GM23338 (cell line): Measurements from ENCODE around the gene CHMP6. TPM values are rescaled to one million over a fixed set of nuclear protein-coding genes. Genes with fewer than 3 reads are reported as not detected.
A peak's percentile ranks its signal among the peaks of the same experiment; 100 is the strongest.

Experiments
- ATAC-seq: fragments of 200-7000 bp; cut with Tn5 transposase; 3 replicates; pipeline ENCODE4 v1.9.1; 2020
- DNase-seq: peaks from one replicate; pipeline ENCODE4 v3.0.0-alpha.2; 2015; ENCODE audit warnings: low spot score
- H2AFZ ChIP-seq: fragments of 200-600 bp; sonication (generic); 2 replicates; pipeline ENCODE4 v1.8.0; 2016; ENCODE audit warnings: antibody characterized with exemption, mild to moderate bottlenecking, moderate library complexity
- H3F3A ChIP-seq: fragments of 200-600 bp; sonication (generic); replicated peaks from 2 replicates; pipeline ENCODE4 v1.8.0; 2017; ENCODE audit warnings: antibody characterized with exemption, mixed run types, low read depth
- H3K27ac ChIP-seq: fragments of 200-600 bp; sonication (generic); 2 replicates; pipeline ENCODE4 v1.6.1; 2016; ENCODE audit warnings: low read depth
- H3K27me3 ChIP-seq: fragments of 200-600 bp; sonication (generic); 2 replicates; pipeline ENCODE4 v1.8.0; 2016; ENCODE audit warnings: mild to moderate bottlenecking, mixed run types, moderate library complexity; ENCODE audit not compliant: insufficient read depth
- H3K36me3 ChIP-seq: fragments of 200-600 bp; sonication (generic); 2 replicates; pipeline ENCODE4 v1.8.0; 2016; ENCODE audit warnings: mild to moderate bottlenecking; ENCODE audit not compliant: insufficient read depth
- H3K4me1 ChIP-seq: fragments of 200-600 bp; sonication (generic); 2 replicates; pipeline ENCODE4 v1.8.0; 2016; ENCODE audit warnings: mild to moderate bottlenecking, moderate library complexity; ENCODE audit not compliant: insufficient read depth
- H3K4me2 ChIP-seq: fragments of 200-600 bp; sonication (generic); 2 replicates; pipeline ENCODE4 v1.7.1; 2017; ENCODE audit warnings: mixed run types
- H3K4me3 ChIP-seq: fragments of 200-600 bp; sonication (generic); 2 replicates; pipeline ENCODE4 v1.6.1; 2016; ENCODE audit warnings: mixed run types
- H3K79me2 ChIP-seq: fragments of 200-600 bp; sonication (generic); replicated peaks from 2 replicates; pipeline ENCODE4 v1.8.0; 2017; ENCODE audit warnings: mild to moderate bottlenecking; ENCODE audit not compliant: insufficient read depth
- H3K9me2 ChIP-seq: fragments of 200-600 bp; sonication (generic); 2 replicates; pipeline ENCODE4 v1.8.0; 2017; ENCODE audit not compliant: insufficient read depth
- H4K20me1 ChIP-seq: fragments of 200-600 bp; sonication (generic); replicated peaks from 2 replicates; pipeline ENCODE4 v1.8.0; 2017; ENCODE audit warnings: mild to moderate bottlenecking; ENCODE audit not compliant: insufficient read depth
- H3K27ac Mint-ChIP-seq: 2 replicates; pipeline ENCODE4 v1.8.0; 2020; ENCODE audit warnings: inconsistent platforms, mild to moderate bottlenecking, moderate library complexity, mixed read lengths
- H3K27me3 Mint-ChIP-seq: 3 replicates; pipeline ENCODE4 v1.8.0; 2022; ENCODE audit warnings: low read depth, mild to moderate bottlenecking, moderate library complexity, mixed read lengths, inconsistent platforms; ENCODE audit not compliant: insufficient read depth, poor library complexity
- H3K36me3 Mint-ChIP-seq: 3 replicates; pipeline ENCODE4 v1.8.0; 2021; ENCODE audit warnings: low read depth, mild to moderate bottlenecking, inconsistent platforms, moderate library complexity, mixed read lengths
- H3K4me1 Mint-ChIP-seq: 3 replicates; pipeline ENCODE4 v1.8.0; 2020; ENCODE audit warnings: mild to moderate bottlenecking, inconsistent platforms, mixed read lengths
- H3K4me3 Mint-ChIP-seq: 3 replicates; pipeline ENCODE4 v1.8.0; 2021; ENCODE audit warnings: moderate library complexity, mild to moderate bottlenecking, inconsistent platforms, mixed read lengths
- H3K9me3 Mint-ChIP-seq: 3 replicates; pipeline ENCODE4 v1.8.0; 2020; ENCODE audit warnings: moderate library complexity, mild to moderate bottlenecking, inconsistent platforms, mixed read lengths
- EZH2phosphoT487 ChIP-seq: fragments of 200-600 bp; sonication (generic); IDR thresholded peaks from one replicate; pipeline ENCODE4 v1.8.1; 2018; ENCODE audit warnings: antibody characterized with exemption; ENCODE audit not compliant: unreplicated experiment
- ZNF114 ChIP-seq: fragments of 250-450 bp; sonication (Bioruptor Pico); IDR thresholded peaks from 2 replicates; pipeline ENCODE4 v1.5.0; 2020; ENCODE audit warnings: mild to moderate bottlenecking, moderate library complexity
- polyA plus RNA-seq: library from polyadenylated mRNA; unstranded; fragments of >200 nt; fragmentation: Nextera tagmentation; extraction: Ambion mirVana; gene quantifications from 2 replicates; pipeline ENCODE4 v1.2.1, GENCODE V29; 2016
- total RNA-seq: library from RNA; depleted of rRNA; stranded (reverse); fragments of >200 nt; shearing (Covaris generic); gene quantifications from 2 replicates; pipeline ENCODE4 v1.2.3, GENCODE V29; 2014
- TF ChIP-seq, protein P1 (sequence below), 2 experiments: fragments of 200-600 bp in 1 of 2; sonication (generic) in 1 of 2; conservative IDR thresholded peaks; 2 replicates each; pipeline versions ENCODE4 v1.5.1 to v1.6.1; 2016 to 2017; ENCODE audit warnings: antibody characterized with exemption in 2 of 2, low read depth in 2 of 2, mild to moderate bottlenecking in 2 of 2, moderate library complexity in 1 of 2
- TF ChIP-seq, protein P2 (sequence below): IDR thresholded peaks from one replicate; pipeline ENCODE4 v1.6.1; 2018; ENCODE audit warnings: antibody characterized with exemption; ENCODE audit not compliant: unreplicated experiment

CHMP6 gene
- total and polyA plus RNA-seq, 2 experiments from 2014 or later = 12.3 to 14.0 TPM

DNA sequence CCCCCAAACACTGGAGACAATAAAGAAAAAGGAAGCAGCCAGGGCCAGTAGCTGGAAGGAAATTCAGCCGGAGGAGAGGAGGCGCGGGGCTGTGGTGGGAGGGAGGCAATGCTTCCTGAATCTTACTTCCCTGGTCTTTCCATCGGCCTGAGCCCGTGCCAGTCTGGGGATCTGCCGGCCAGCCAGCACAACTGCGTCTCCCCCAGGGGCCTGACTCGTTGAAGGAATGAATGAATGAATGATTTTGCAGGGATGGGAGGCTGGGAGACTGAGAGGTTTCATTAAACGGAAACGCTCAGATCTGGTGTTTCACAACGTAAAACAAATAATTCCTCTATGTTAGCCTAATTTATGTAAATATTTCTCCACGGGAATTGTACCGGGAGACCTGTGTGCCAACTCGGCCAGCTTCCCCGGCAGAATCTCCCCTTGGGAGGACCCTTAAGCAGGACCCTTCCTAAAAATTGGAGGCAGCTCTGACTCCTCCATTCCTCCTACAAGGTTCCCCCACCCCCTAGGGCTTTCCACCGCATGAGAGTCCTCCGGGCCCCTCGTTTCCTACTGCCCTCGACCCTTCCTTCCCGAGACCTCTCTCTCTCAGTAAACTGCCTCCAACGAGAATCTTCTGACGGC is 42.0 kb downstream of the CHMP6 start:
- Histone ChIP-seq H3F3A (no peaks in the 10 kb centered on the region), H3K27me3 (peaks cover 7% of the 10 kb centered on the region; the same call in 1 of the 2 replicates), H3K36me3 (no peaks in the 10 kb centered on the region), H3K4me1 (peaks cover 17% of the 10 kb centered on the region; the same call in 1 of the 2 replicates), H4K20me1 (peaks cover 6% of the 10 kb centered on the region), H2AFZ (peak overlapping the region; percentile 90; the same call in 1 of the 2 replicates), H3K27ac (no peak overlapping the region), H3K4me3 (peak overlapping the region; percentile 84), H3K79me2 (peaks cover 29% of the 10 kb centered on the region), H3K4me2 (peak overlapping the region; percentile 90), H3K9me2 (no peaks in the 10 kb centered on the region)
- peak overlapping the region; percentile 88 for H3K4me3 Mint-ChIP-seq
- TF ChIP-seq, protein P1, sequence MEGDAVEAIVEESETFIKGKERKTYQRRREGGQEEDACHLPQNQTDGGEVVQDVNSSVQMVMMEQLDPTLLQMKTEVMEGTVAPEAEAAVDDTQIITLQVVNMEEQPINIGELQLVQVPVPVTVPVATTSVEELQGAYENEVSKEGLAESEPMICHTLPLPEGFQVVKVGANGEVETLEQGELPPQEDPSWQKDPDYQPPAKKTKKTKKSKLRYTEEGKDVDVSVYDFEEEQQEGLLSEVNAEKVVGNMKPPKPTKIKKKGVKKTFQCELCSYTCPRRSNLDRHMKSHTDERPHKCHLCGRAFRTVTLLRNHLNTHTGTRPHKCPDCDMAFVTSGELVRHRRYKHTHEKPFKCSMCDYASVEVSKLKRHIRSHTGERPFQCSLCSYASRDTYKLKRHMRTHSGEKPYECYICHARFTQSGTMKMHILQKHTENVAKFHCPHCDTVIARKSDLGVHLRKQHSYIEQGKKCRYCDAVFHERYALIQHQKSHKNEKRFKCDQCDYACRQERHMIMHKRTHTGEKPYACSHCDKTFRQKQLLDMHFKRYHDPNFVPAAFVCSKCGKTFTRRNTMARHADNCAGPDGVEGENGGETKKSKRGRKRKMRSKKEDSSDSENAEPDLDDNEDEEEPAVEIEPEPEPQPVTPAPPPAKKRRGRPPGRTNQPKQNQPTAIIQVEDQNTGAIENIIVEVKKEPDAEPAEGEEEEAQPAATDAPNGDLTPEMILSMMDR (conservative IDR thresholded peaks at IDR 0.05; ENCODE audit: low read depth in 2 of 2) = no peak
- TF ChIP-seq, protein P2, sequence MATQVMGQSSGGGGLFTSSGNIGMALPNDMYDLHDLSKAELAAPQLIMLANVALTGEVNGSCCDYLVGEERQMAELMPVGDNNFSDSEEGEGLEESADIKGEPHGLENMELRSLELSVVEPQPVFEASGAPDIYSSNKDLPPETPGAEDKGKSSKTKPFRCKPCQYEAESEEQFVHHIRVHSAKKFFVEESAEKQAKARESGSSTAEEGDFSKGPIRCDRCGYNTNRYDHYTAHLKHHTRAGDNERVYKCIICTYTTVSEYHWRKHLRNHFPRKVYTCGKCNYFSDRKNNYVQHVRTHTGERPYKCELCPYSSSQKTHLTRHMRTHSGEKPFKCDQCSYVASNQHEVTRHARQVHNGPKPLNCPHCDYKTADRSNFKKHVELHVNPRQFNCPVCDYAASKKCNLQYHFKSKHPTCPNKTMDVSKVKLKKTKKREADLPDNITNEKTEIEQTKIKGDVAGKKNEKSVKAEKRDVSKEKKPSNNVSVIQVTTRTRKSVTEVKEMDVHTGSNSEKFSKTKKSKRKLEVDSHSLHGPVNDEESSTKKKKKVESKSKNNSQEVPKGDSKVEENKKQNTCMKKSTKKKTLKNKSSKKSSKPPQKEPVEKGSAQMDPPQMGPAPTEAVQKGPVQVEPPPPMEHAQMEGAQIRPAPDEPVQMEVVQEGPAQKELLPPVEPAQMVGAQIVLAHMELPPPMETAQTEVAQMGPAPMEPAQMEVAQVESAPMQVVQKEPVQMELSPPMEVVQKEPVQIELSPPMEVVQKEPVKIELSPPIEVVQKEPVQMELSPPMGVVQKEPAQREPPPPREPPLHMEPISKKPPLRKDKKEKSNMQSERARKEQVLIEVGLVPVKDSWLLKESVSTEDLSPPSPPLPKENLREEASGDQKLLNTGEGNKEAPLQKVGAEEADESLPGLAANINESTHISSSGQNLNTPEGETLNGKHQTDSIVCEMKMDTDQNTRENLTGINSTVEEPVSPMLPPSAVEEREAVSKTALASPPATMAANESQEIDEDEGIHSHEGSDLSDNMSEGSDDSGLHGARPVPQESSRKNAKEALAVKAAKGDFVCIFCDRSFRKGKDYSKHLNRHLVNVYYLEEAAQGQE = no peak
- TF ChIP-seq ZNF114 (CRISPR knock-in tag) = no peak
- peaks cover 24% of the 10 kb centered on the region for H3K27me3 Mint-ChIP-seq
- no peak for DNase-seq
- ATAC-seq = no peak; the same call in 2 of the 3 replicates
- peaks cover 35% of the 10 kb centered on the region for H3K4me1 Mint-ChIP-seq
- H3K9me3 Mint-ChIP-seq = no peaks in the 10 kb centered on the region
- no peak overlapping the region for H3K27ac Mint-ChIP-seq
- H3K36me3 Mint-ChIP-seq = no peaks in the 10 kb centered on the region; the same call in 2 of the 3 replicates

DNA sequence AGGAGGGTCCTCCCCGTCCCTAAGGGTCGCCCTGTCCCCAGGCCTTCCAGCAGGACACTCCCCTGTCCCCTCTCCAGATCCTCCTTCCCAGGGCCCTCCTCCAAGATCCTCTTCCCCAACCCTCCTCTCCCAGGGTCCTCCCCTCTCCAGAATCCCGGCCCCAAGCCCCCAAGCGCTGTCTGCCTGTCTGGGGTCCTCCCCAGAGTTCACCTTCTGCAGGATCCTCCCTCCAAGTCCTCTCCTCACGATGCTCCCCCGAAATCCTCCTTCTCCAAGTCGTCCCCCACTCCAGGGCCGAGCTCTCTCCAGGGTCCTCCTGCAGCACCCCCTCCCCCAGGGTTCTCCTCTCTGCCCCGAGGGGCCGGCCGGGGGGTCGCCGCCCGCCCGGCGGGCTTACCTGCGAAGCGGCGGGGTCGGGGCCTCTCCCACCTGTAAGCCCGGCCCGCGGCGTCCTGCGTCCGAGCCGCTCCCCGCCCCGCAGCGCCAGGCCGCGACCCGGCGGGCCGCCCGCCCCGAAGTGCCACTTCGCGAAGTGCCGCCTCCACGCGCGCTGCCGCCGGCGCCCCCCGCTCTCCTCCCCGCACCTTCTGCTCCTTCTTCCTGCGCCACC is 42.6 kb downstream of the CHMP6 start:
- TF ChIP-seq EZH2phosphoT487 = no peak
- TF ChIP-seq, protein P1 (conservative IDR thresholded peaks at IDR 0.05; ENCODE audit: low read depth in 2 of 2) = peak in 1 of 2 experiments; percentile 22; a peak in 1 of 4 replicates
- peak overlapping the region; percentile 90 for H2AFZ ChIP-seq
- no peaks in the 10 kb centered on the region; the same call in 2 of the 3 replicates for H3K36me3 Mint-ChIP-seq
- ATAC-seq = peak; percentile 21
- H3K4me2 ChIP-seq = peak overlapping the region; percentile 90
- H3K27me3 ChIP-seq = peaks cover 7% of the 10 kb centered on the region; the same call in 1 of the 2 replicates
- peak overlapping the region; percentile 88 for H3K4me3 Mint-ChIP-seq
- peaks cover 22% of the 10 kb centered on the region for H3K27me3 Mint-ChIP-seq
- no peaks in the 10 kb centered on the region for H3K36me3 ChIP-seq
- H4K20me1 ChIP-seq = peaks cover 6% of the 10 kb centered on the region
- no peak for DNase-seq
- H3K27ac ChIP-seq = no peak overlapping the region
- peak overlapping the region; percentile 84 for H3K4me3 ChIP-seq
- H3K9me2 ChIP-seq = no peaks in the 10 kb centered on the region
- no peaks in the 10 kb centered on the region for H3K9me3 Mint-ChIP-seq
- no peaks in the 10 kb centered on the region for H3F3A ChIP-seq
- H3K4me1 Mint-ChIP-seq = peaks cover 35% of the 10 kb centered on the region
- peaks cover 35% of the 10 kb centered on the region for H3K79me2 ChIP-seq
- H3K4me1 ChIP-seq = peaks cover 17% of the 10 kb centered on the region; the same call in 1 of the 2 replicates
- H3K27ac Mint-ChIP-seq = no peak overlapping the region
